Ovary (tissue), 9 donors: ENCODE measurements around the gene AUTS2. TPM values are rescaled to one million over a fixed set of nuclear protein-coding genes. Genes with fewer than 3 reads are reported as not detected.

Experiments
- DNase-seq, 5 donors: peaks; one replicate each; pipeline ENCODE4 v3.0.0-alpha.2; 2019 to 2020
- H3K27ac ChIP-seq, 2 donors: fragments of 200-600 bp; one replicate each; pipeline versions ENCODE4 v1.5.1 to v1.8.0; 2019 to 2022
- H3K27me3 ChIP-seq: fragments of 200-600 bp; one replicate; pipeline ENCODE4 v1.8.0; 2022
- H3K36me3 ChIP-seq: fragments of 200-600 bp; sonication (generic); one replicate; pipeline ENCODE4 v1.5.1; 2019
- H3K4me1 ChIP-seq: one replicate; pipeline ENCODE4 v1.8.1; 2013; ENCODE audit warnings: mild to moderate bottlenecking, moderate library complexity; ENCODE audit not compliant: insufficient read depth
- H3K4me3 ChIP-seq: fragments of 200-600 bp; sonication (generic); one replicate; pipeline ENCODE4 v1.5.1; 2017
- H3K9me3 ChIP-seq, 2 donors: fragments of 200-600 bp in 1 of 2; sonication (generic) in 1 of 2; one replicate each; pipeline versions ENCODE4 v1.5.1 to v1.8.1; 2013 to 2019; ENCODE audit warnings: mild to moderate bottlenecking in 1 of 2, moderate library complexity in 1 of 2
- EP300 ChIP-seq: sonication (generic); formaldehyde crosslinking; IDR thresholded peaks from one replicate; pipeline ENCODE4 v1.6.1; 2017; ENCODE audit warnings: antibody characterized with exemption
- POLR2A ChIP-seq: fragments of 450-650 bp; IDR thresholded peaks from one replicate; pipeline ENCODE4 v1.6.1; 2017; ENCODE audit warnings: antibody characterized with exemption, mild to moderate bottlenecking, moderate library complexity
- WGBS, 3 donors: extraction: QIAGEN DNeasy Blood & Tissue Kit in 1 of 3; methylation state at CpG; one replicate each; pipeline versions ENCODE4 v1.1.5 to v1.1.7; 2013 to 2017; 5-methylcytosine and 5-hydroxymethylcytosine counted together
- intact Hi-C, 4 donors: fragments of 100-400 bp; cut with DNase I; formaldehyde crosslinking; loops; one replicate each; pipeline versions ENCODE4 v1.11.0 to v1.15.1; 2022 to 2023
- polyA plus RNA-seq, 2 donors: library from polyadenylated mRNA; stranded (reverse); fragments of 200-250 nt in 1 of 2; fragments of 350-450 nt in 1 of 2; fragmentation: Illumina TruSeq in 1 of 2; extraction: RNeasy Lipid Tissue Mini Kit (QIAGEN cat#74804) in 1 of 2; gene quantifications; one replicate each; pipeline ENCODE4 v1.2.3, GENCODE V29; 2013 to 2014
- total RNA-seq, 7 donors: library from RNA; depleted of rRNA in 2 of 7; stranded (reverse); fragments of >200 nt in 2 of 7; fragmentation: NEBNext Ultra II Directional in 3 of 7; extraction: Animal tissue kit (Norgen Biotek cat#: 25700) in 3 of 7; gene quantifications; one replicate each; pipeline versions ENCODE4 v1.1.0 to v1.2.4, GENCODE V29; 2016 to 2023
- TF ChIP-seq, protein P1 (sequence below), 3 donors: fragments of 450-650 bp in 2 of 3; fragments of 200-600 bp in 1 of 3; IDR thresholded peaks; one replicate each; pipeline versions ENCODE4 v1.5.1 to v1.8.0; 2016 to 2022; ENCODE audit warnings: antibody characterized with exemption in 3 of 3, mild to moderate bottlenecking in 1 of 3
- donor health status: DM: no; HTN: no; CAD: no; lungs with moderate emphysema.
- donor health status: DM: no; HTN: no; CAD: no.
- donor health status: Bipolar disorder and iron deficiency.
- donor health status: DM: yes; HTN: yes; CAD: no.
- donor health status: DM: no; HTN: no; CAD: no.
- donor health status: DM: yes; HTN: yes; CAD: no.

The AUTS2 gene
- total and polyA plus RNA-seq, 9 donors, result 18.3 to 60.9 (median 44.9) TPM

DNA sequence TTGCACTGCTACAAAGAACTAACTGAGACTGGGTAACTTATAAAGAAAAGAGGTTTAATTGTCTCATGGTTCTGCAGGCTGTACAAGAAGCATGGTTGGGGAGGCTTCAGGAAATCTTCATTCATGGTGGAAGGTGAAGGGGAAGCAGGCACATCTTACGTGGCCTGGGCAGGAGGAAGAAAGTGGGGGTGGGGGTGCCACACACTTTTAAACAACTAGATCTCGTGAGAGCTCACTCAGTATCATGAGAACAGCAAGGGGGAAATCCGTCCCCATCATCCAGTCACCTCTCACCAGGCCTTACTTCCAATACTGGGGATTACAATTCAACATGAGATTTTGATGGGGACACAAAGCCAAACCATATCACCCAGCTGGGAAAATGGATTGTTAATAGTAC, 281.7 kb downstream of the AUTS2 start:
- intact Hi-C loops, result loop anchor here in 1 of 4 donors (10.0 kb wide), 1 partner anchor 265 kb away; no protein-coding TSS in a partner anchor
- no peak for TF ChIP-seq POLR2A
- TF ChIP-seq EP300, result no peak
- TF ChIP-seq, protein P1, sequence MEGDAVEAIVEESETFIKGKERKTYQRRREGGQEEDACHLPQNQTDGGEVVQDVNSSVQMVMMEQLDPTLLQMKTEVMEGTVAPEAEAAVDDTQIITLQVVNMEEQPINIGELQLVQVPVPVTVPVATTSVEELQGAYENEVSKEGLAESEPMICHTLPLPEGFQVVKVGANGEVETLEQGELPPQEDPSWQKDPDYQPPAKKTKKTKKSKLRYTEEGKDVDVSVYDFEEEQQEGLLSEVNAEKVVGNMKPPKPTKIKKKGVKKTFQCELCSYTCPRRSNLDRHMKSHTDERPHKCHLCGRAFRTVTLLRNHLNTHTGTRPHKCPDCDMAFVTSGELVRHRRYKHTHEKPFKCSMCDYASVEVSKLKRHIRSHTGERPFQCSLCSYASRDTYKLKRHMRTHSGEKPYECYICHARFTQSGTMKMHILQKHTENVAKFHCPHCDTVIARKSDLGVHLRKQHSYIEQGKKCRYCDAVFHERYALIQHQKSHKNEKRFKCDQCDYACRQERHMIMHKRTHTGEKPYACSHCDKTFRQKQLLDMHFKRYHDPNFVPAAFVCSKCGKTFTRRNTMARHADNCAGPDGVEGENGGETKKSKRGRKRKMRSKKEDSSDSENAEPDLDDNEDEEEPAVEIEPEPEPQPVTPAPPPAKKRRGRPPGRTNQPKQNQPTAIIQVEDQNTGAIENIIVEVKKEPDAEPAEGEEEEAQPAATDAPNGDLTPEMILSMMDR (IDR thresholded peaks at IDR 0.05), result no peak
- Histone ChIP-seq H3K27me3 (no peaks in the 10 kb centered on the region), H3K27ac (no peak overlapping the region), H3K4me1 (no peaks in the 10 kb centered on the region), H3K9me3 (no peaks in the 10 kb centered on the region), H3K36me3 (no peaks in the 10 kb centered on the region), H3K4me3 (no peak overlapping the region)
- no peak for DNase-seq
- 94 to 97% (median 95%) methylated on average over 3 of the region's 3 CpGs for WGBS, 3 donors

DNA sequence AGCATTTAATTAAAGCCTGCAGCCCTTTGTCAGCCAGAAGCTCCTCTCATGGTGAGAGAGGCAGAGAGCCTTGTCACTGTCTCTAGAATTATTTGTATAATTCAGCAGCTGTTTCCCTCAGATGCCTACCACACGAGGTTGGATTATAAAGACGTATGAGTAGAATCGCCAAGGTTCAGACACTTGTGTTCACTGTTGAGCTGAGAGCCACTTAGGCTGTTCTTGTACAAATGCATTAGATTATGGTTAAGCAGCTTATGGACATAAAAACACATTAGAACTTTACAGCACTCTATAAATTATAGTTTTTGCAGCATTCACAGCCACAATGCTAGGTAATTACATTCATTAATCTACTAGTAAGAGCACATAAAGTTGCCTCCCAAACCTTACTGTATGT, 282.6 kb downstream of the AUTS2 start:
- TF ChIP-seq EP300 (no peak), POLR2A (no peak)
- TF ChIP-seq, protein P1 (IDR thresholded peaks at IDR 0.05), result no peak
- WGBS, 3 donors, result 79 to 84% (median 83%) methylated on average over 3 of the region's 3 CpGs
- H3K27ac ChIP-seq, result no peak overlapping the region
- no peaks in the 10 kb centered on the region for H3K36me3 ChIP-seq
- no peak overlapping the region for H3K4me3 ChIP-seq
- no peak for DNase-seq
- no peaks in the 10 kb centered on the region for H3K27me3 ChIP-seq
- no peaks in the 10 kb centered on the region for H3K4me1 ChIP-seq
- intact Hi-C loops, result loop anchor here in 1 of 4 donors (10.0 kb wide), 1 partner anchor 266 kb away; no protein-coding TSS in a partner anchor
- H3K9me3 ChIP-seq, result no peaks in the 10 kb centered on the region

DNA sequence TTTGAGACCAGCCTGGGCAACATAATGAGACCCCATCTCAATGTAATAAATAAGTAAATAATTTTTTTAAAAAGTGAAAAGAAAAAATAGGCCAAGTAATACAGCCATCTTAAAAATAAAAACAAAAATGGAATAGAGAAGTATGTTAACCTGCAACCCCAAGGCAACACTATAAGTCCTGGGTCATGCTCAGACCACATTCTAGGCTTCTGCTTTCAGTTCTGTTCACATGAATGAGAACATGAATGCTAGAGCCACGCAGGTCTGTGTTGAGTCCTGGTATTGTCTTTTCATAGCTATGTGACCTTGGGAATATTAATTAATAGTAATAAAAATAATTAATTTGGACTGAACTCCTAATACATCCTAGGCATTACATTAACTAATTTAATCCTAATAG, 284.0 kb downstream of the AUTS2 start:
- Histone ChIP-seq H3K4me3 (no peak overlapping the region), H3K27me3 (no peaks in the 10 kb centered on the region), H3K4me1 (peaks cover 3% of the 10 kb centered on the region), H3K36me3 (no peaks in the 10 kb centered on the region), H3K9me3 (no peaks in the 10 kb centered on the region), H3K27ac (no peak overlapping the region)
- WGBS, 3 donors, result 96 to 98% (median 97%) methylated on average over 1 of the region's 1 CpG
- intact Hi-C loops, result loop anchor here in 1 of 4 donors (10.0 kb wide), 1 partner anchor 267 kb away; no protein-coding TSS in a partner anchor
- no peak for DNase-seq
- TF ChIP-seq, protein P1 (IDR thresholded peaks at IDR 0.05), result no peak
- TF ChIP-seq EP300 (no peak), POLR2A (no peak)

GRCh38 chr7:69883399-69883891, 285.2 kb downstream of the AUTS2 start:
- no peak for DNase-seq
- no peaks in the 10 kb centered on the region for H3K27me3 ChIP-seq
- peaks cover 3% of the 10 kb centered on the region for H3K4me1 ChIP-seq
- TF ChIP-seq, protein P1 (IDR thresholded peaks at IDR 0.05), result no peak
- TF ChIP-seq POLR2A, result no peak
- TF ChIP-seq EP300, result no peak
- H3K36me3 ChIP-seq, result no peaks in the 10 kb centered on the region
- intact Hi-C loops, result loop anchor here in 1 of 4 donors (10.0 kb wide), 1 partner anchor 269 kb away; no protein-coding TSS in a partner anchor
- WGBS, 3 donors, result 96 to 98% (median 97%) methylated on average over 7 of the region's 7 CpGs
- H3K9me3 ChIP-seq, result no peaks in the 10 kb centered on the region
- no peak overlapping the region for H3K27ac ChIP-seq
- no peak overlapping the region for H3K4me3 ChIP-seq
